Osteocyte (in vitro differentiated cells): ENCODE results near the gene TGFBR1. TPM values are rescaled to one million over a fixed set of nuclear protein-coding genes. Genes with fewer than 3 reads are reported as not detected.

Experiments used
- DNase-seq: peaks from one replicate; pipeline ENCODE4 v3.0.0; 2021; ENCODE audit warnings: mixed read lengths; ENCODE audit not compliant: unreplicated experiment; ENCODE audit errors: extremely low spot score
- H3K27ac Mint-ChIP-seq: one replicate; pipeline ENCODE4 v1.8.0; 2021; ENCODE audit warnings: mild to moderate bottlenecking, mixed read lengths; ENCODE audit not compliant: unreplicated experiment
- H3K27me3 Mint-ChIP-seq: one replicate; pipeline ENCODE4 v1.8.0; 2021; ENCODE audit warnings: mixed read lengths; ENCODE audit not compliant: unreplicated experiment
- H3K36me3 Mint-ChIP-seq: one replicate; pipeline ENCODE4 v1.8.0; 2021; ENCODE audit warnings: mixed read lengths; ENCODE audit not compliant: unreplicated experiment
- H3K4me1 Mint-ChIP-seq: one replicate; pipeline ENCODE4 v1.8.0; 2021; ENCODE audit warnings: mixed read lengths; ENCODE audit not compliant: unreplicated experiment
- H3K4me3 Mint-ChIP-seq: one replicate; pipeline ENCODE4 v1.8.0; 2021; ENCODE audit warnings: mild to moderate bottlenecking, moderate library complexity, mixed read lengths; ENCODE audit not compliant: unreplicated experiment
- H3K9me3 Mint-ChIP-seq: one replicate; pipeline ENCODE4 v1.8.0; 2021; ENCODE audit warnings: mixed read lengths; ENCODE audit not compliant: unreplicated experiment
- total RNA-seq: library from RNA; stranded (reverse); gene quantifications from 2 replicates; pipeline ENCODE4 v1.2.1, GENCODE V29; 2021
- TF ChIP-seq, protein P1 (sequence below): fragments of 200-600 bp; sonication (generic); IDR thresholded peaks from 2 replicates; pipeline ENCODE4 v1.5.0; 2021; ENCODE audit warnings: antibody characterized with exemption, mild to moderate bottlenecking, moderate library complexity

TGFBR1 gene
- total RNA-seq, 1 donor from 2014 or later, result 56.7 TPM

GRCh38 chr9:99075246-99075912, 29.5 kb upstream of the TGFBR1 start:
- H3K36me3 Mint-ChIP-seq, result no peaks in the 10 kb centered on the region
- H3K27me3 Mint-ChIP-seq, result peaks cover 7% of the 10 kb centered on the region
- H3K9me3 Mint-ChIP-seq, result no peaks in the 10 kb centered on the region
- H3K4me3 Mint-ChIP-seq, result no peak overlapping the region
- TF ChIP-seq, protein P1, sequence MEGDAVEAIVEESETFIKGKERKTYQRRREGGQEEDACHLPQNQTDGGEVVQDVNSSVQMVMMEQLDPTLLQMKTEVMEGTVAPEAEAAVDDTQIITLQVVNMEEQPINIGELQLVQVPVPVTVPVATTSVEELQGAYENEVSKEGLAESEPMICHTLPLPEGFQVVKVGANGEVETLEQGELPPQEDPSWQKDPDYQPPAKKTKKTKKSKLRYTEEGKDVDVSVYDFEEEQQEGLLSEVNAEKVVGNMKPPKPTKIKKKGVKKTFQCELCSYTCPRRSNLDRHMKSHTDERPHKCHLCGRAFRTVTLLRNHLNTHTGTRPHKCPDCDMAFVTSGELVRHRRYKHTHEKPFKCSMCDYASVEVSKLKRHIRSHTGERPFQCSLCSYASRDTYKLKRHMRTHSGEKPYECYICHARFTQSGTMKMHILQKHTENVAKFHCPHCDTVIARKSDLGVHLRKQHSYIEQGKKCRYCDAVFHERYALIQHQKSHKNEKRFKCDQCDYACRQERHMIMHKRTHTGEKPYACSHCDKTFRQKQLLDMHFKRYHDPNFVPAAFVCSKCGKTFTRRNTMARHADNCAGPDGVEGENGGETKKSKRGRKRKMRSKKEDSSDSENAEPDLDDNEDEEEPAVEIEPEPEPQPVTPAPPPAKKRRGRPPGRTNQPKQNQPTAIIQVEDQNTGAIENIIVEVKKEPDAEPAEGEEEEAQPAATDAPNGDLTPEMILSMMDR, result no peak
- H3K4me1 Mint-ChIP-seq, result peaks cover 50% of the 10 kb centered on the region
- H3K27ac Mint-ChIP-seq, result peak overlapping the region; percentile 49
- DNase-seq, result no peak

GRCh38 chr9:99076030-99076429, 28.9 kb upstream of the TGFBR1 start:
- H3K36me3 Mint-ChIP-seq, result no peaks in the 10 kb centered on the region
- no peak overlapping the region for H3K4me3 Mint-ChIP-seq
- peaks cover 44% of the 10 kb centered on the region for H3K4me1 Mint-ChIP-seq
- TF ChIP-seq, protein P1, result no peak
- DNase-seq, result no peak
- H3K27ac Mint-ChIP-seq, result no peak overlapping the region
- H3K27me3 Mint-ChIP-seq, result peaks cover 7% of the 10 kb centered on the region
- H3K9me3 Mint-ChIP-seq, result no peaks in the 10 kb centered on the region

DNA sequence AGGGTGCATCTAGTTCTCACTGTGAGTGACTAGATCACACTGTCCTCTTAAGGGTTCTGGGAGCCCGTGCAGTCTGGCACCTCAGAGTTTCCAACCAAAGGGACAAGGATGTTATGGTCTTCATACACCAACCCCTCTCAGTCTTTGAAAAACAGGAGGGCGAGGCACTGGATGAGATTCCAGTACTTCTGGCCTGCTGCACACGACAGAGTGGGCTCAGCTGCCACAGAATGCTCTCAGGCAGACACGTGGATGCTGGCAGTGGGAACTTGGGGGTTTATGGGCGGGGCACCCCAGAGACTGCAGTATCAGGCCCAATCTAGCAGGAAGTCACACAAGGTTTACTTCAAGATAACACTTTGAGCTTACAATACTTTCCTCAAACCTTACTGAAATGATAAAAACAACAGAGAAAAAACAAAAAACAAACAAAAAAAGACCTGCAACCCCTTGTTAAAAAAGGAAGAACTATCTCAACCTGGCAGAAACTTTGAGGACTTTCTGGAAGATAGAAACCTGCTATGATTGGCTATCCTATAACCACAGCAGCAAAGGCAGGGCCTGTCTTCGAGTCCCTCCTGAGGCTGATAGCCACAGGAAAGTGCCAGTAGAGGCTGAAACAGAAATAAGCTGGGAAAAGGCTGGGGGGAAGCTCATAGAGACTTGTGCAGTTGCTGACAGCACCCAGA, 28.3 kb upstream of the TGFBR1 start:
- Mint-ChIP-seq H3K36me3 (no peaks in the 10 kb centered on the region), H3K27me3 (peaks cover 9% of the 10 kb centered on the region), H3K4me3 (no peak overlapping the region), H3K9me3 (no peaks in the 10 kb centered on the region), H3K4me1 (peaks cover 38% of the 10 kb centered on the region), H3K27ac (no peak overlapping the region)
- DNase-seq, result no peak
- TF ChIP-seq, protein P1, result no peak

DNA sequence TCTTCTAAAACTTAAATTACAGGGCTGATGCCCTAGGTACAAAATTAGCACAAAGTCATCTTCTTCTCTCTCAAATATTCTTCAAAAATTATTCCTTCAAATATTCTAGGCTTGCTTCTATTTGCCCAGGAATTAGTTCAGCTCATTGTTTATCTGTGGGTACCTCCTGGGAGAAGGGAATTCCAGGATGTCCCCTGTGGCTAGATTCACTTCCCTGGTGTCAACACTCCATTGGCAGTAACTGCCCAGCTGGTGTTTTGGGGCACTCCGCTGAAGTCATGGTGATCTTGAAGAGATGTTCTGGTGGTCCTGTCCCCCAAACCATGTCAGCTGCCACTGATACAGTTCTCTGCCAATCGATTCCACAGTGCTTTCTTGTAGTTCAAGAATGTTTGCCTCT, 26.2 kb upstream of the TGFBR1 start:
- no peak overlapping the region for H3K4me3 Mint-ChIP-seq
- TF ChIP-seq, protein P1, result no peak
- peaks cover 26% of the 10 kb centered on the region for H3K4me1 Mint-ChIP-seq
- H3K27me3 Mint-ChIP-seq, result peaks cover 22% of the 10 kb centered on the region
- no peak for DNase-seq
- H3K9me3 Mint-ChIP-seq, result no peaks in the 10 kb centered on the region
- H3K27ac Mint-ChIP-seq, result peak overlapping the region; percentile 21
- no peaks in the 10 kb centered on the region for H3K36me3 Mint-ChIP-seq

DNA sequence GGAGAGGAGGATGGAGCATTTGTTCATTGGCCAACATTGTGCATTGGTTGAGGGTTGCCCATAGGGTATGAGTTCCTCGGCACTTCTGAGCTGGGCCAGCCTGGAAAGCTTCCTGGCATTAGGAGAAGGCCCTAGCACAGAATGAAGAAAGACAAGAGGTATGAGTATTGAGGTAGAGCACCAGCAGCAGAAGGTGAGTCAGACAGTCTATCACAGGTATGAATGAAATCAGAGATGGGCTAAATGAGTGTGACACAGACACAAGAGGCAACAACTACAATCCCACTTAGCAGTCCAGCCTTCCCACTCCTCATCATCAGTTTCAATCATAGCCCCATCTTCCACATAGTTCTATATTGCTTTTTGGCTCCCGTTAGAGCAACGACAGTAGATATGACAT, 25.4 kb upstream of the TGFBR1 start:
- Mint-ChIP-seq H3K4me3 (no peak overlapping the region), H3K27ac (no peak overlapping the region), H3K27me3 (peaks cover 22% of the 10 kb centered on the region), H3K36me3 (no peaks in the 10 kb centered on the region), H3K9me3 (no peaks in the 10 kb centered on the region), H3K4me1 (peaks cover 26% of the 10 kb centered on the region)
- no peak for DNase-seq
- TF ChIP-seq, protein P1, result no peak
